GM23338 (cell line): Measurements from ENCODE around the gene NXPE3.

Source experiments
- CREB1 ChIP-seq: fragments of 250-450 bp; sonication (Bioruptor Pico); IDR thresholded peaks from 2 replicates; pipeline ENCODE4 v1.5.0; 2020; ENCODE audit warnings: low read depth, mild to moderate bottlenecking, moderate library complexity
- CTCF ChIP-seq, 2 experiments: fragments of 200-600 bp in 1 of 2; sonication (generic) in 1 of 2; conservative IDR thresholded peaks; 2 replicates each; pipeline versions ENCODE4 v1.5.1 to v1.6.1; 2016 to 2017; ENCODE audit warnings: antibody characterized with exemption in 2 of 2, low read depth in 2 of 2, mild to moderate bottlenecking in 2 of 2, moderate library complexity in 1 of 2
- ETS1 ChIP-seq: IDR thresholded peaks from 2 replicates; pipeline ENCODE4 v1.6.1; 2016; ENCODE audit warnings: antibody characterized with exemption
- EZH2 ChIP-seq: fragments of 200-600 bp; sonication (generic); IDR thresholded peaks from one replicate; pipeline ENCODE4 v1.8.0; 2017; ENCODE audit warnings: antibody characterized with exemption, mild to moderate bottlenecking, low read depth; ENCODE audit not compliant: unreplicated experiment
- EZH2phosphoT487 ChIP-seq: fragments of 200-600 bp; sonication (generic); IDR thresholded peaks from one replicate; pipeline ENCODE4 v1.8.1; 2018; ENCODE audit warnings: antibody characterized with exemption; ENCODE audit not compliant: unreplicated experiment
- JUNB ChIP-seq: IDR thresholded peaks from one replicate; pipeline ENCODE4 v1.6.1; 2016; ENCODE audit warnings: antibody characterized with exemption; ENCODE audit not compliant: unreplicated experiment
- NANOG ChIP-seq: IDR thresholded peaks from 2 replicates; pipeline ENCODE4 v1.6.1; 2016; ENCODE audit warnings: antibody characterized with exemption, borderline replicate concordance
- POLR2AphosphoS5 ChIP-seq: IDR thresholded peaks from 2 replicates; pipeline ENCODE4 v1.6.1; 2016; ENCODE audit warnings: antibody characterized with exemption, low read depth
- REST ChIP-seq: IDR thresholded peaks from one replicate; pipeline ENCODE4 v1.6.1; 2018; ENCODE audit warnings: antibody characterized with exemption; ENCODE audit not compliant: unreplicated experiment
- STAT1 ChIP-seq: IDR thresholded peaks from one replicate; pipeline ENCODE4 v1.6.1; 2016; ENCODE audit warnings: antibody characterized with exemption; ENCODE audit not compliant: unreplicated experiment
- ZNF114 ChIP-seq: fragments of 250-450 bp; sonication (Bioruptor Pico); IDR thresholded peaks from 2 replicates; pipeline ENCODE4 v1.5.0; 2020; ENCODE audit warnings: mild to moderate bottlenecking, moderate library complexity
- ZNF331 ChIP-seq: fragments of 250-450 bp; sonication (Bioruptor Pico); IDR thresholded peaks from 2 replicates; pipeline ENCODE4 v1.5.0; 2020; ENCODE audit warnings: low read depth, mild to moderate bottlenecking, moderate library complexity
- ZNF462 ChIP-seq: fragments of 250-450 bp; sonication (Bioruptor Pico); IDR thresholded peaks from 2 replicates; pipeline ENCODE4 v1.5.0; 2020; ENCODE audit warnings: mild to moderate bottlenecking, moderate library complexity

- TF ChIP-seq CTCF (conservative IDR thresholded peaks at IDR 0.05; ENCODE audit: low read depth in 2 of 2), result no peak
- TF ChIP-seq EZH2, result no peak
- TF ChIP-seq REST, result no peak
- no peak for TF ChIP-seq CREB1 (CRISPR knock-in tag)
- no peak for TF ChIP-seq ZNF114 (CRISPR knock-in tag)
- no peak for TF ChIP-seq EZH2phosphoT487
- no peak for TF ChIP-seq ETS1
- no peak for TF ChIP-seq STAT1
- no peak for TF ChIP-seq POLR2AphosphoS5
- no peak for TF ChIP-seq NANOG
- TF ChIP-seq ZNF331 (CRISPR knock-in tag), result no peak
- TF ChIP-seq JUNB, result no peak
- TF ChIP-seq ZNF462 (CRISPR knock-in tag), result no peak
Measured at GRCh38 chr3:101807888-101808287, 28.9 kb downstream of the NXPE3 start.
